Neuron (in vitro differentiated cells): ENCODE measurements around the gene ZFAND2A.
"Not testable (repeated sequence)": the region's sequence is repeated elsewhere in the genome, so short reads cannot be mapped to it uniquely, and the experiment has no call there.

Experiments used
- H2AFZ ChIP-seq: one replicate; pipeline ENCODE4 v1.6.1; 2013; ENCODE audit warnings: low read depth, mild to moderate bottlenecking, inconsistent platforms, low read length, moderate library complexity
- H3K27me3 ChIP-seq: one replicate; pipeline ENCODE4 v1.6.1; 2013; ENCODE audit warnings: low read length; ENCODE audit not compliant: insufficient read depth
- H3K36me3 ChIP-seq: one replicate; pipeline ENCODE4 v1.6.1; 2013; ENCODE audit warnings: low read length; ENCODE audit not compliant: insufficient read depth
- H3K4me1 ChIP-seq: one replicate; pipeline ENCODE4 v1.6.1; 2013; ENCODE audit warnings: low read length; ENCODE audit not compliant: insufficient read depth
- H3K4me3 ChIP-seq: 2 replicates; pipeline ENCODE4 v1.5.1; 2013; ENCODE audit warnings: mild to moderate bottlenecking, low read length, moderate library complexity
- H3K9me3 ChIP-seq: one replicate; pipeline ENCODE4 v1.6.1; 2013; ENCODE audit warnings: low read length

Gene ZFAND2A

DNA sequence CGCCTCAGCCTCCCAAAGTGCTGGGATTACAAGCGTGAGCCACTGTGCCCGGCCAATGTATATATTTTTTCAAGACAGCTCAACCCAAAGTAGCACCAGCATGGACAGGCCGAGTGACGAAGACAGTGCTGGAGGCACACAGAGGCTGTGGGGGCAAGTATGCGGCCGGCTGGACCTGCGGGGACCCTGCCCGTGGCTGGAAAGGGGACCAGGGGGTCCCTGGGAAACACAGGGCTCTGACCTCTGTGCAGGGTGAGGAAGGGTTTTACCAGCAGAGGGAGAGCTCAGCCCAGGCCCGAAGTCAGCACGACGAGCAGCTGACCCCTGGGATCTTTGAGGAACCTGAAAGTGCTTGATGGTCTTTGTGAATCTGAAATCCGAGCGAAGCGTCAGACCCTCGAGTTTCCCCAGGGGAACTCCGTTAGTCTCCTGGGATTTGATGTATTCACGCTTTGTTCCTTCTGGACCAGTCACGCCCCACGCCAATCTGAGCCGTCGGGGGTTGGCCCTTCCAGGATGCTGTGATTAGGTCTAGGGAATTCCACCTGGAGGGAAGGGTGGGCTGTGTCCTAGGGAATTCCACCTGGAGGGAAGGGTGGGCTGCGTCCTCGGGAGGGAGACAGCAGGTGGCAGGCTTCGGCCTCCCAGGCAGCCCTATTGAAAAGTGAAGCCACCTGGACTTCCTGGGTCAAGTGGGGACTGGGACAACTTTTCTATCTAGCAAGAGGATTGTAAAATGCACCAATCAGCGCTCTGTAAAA lies 10.9 kb upstream of the ZFAND2A start:
- no peaks in the 10 kb centered on the region for H3K4me1 ChIP-seq
- no peaks in the 10 kb centered on the region for H3K36me3 ChIP-seq
- H3K27me3 ChIP-seq, result no peaks in the 10 kb centered on the region
- H3K4me3 ChIP-seq, result no peak overlapping the region
- H3K9me3 ChIP-seq, result no peaks in the 10 kb centered on the region
- no peak overlapping the region for H2AFZ ChIP-seq

DNA sequence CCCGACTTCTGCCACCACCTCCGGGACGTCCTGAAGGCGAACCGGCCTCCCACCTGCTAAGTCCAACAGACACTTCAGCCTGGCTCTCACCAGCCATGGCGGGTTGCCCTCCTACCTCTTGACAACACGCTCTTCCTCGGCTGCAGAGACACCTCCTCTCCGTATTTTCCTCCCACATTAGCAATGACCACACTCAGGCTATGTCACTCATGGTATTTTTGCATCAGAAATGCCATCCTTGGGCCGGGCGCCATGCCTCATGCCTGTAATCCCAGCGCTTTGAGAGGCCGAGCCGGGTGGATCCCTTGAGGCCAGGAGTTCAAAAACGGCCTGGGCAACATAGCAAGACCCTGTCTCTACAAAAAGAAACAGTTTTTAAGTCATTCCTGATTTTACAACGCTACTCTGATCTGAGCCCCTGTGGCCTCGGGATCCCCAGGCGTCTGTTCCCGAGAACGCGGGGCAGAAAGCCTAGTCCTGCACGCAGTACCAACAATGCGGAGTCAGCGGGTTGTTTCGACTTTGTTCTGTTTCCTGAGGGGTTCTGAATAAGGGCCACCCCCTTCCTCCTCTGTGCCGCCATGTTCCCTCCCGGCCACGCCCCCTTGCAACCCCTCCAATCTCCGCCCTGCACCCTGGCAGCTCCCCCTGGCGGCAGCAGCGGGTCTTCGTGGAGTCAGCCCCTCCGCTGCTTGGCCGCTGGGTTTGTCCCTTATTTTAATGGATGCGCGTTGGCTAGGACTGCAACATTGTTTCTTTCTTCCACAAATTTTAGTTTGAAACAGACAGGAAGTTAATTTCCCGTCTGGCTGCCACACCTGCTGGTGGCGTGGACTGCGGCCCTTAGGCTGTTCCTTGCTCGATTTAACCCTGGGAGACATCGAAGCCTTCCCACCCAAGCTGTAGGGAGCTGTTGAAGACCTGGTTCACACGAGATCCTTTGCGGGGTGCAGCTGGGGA lies 9.7 kb upstream of the ZFAND2A start:
- Histone ChIP-seq H3K27me3 (no peaks in the 10 kb centered on the region), H3K36me3 (no peaks in the 10 kb centered on the region), H3K4me3 (no peak overlapping the region), H3K4me1 (no peaks in the 10 kb centered on the region), H3K9me3 (no peaks in the 10 kb centered on the region), H2AFZ (no peak overlapping the region)

DNA sequence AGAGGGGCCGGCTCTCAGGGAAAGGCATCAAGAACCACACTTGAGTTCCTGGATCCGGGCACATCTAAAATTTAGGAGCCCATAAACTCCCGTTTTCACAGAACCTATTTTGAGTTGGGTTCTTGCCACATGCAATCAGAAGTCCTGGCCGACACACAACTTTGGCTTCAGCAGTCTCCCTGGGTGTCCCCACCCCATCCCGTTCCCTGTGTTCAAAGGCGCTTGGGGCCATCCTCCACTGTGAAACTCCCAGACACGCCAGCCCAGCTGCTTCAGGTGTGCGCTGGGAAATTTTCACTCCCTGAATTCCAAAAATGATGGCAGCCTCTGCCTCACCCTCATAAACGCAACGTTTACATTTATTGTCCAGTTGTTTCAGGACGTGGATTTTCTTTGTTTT lies 8.4 kb upstream of the ZFAND2A start:
- H2AFZ ChIP-seq, result no peak overlapping the region
- H3K9me3 ChIP-seq, result no peaks in the 10 kb centered on the region
- no peaks in the 10 kb centered on the region for H3K36me3 ChIP-seq
- no peak overlapping the region for H3K4me3 ChIP-seq
- no peaks in the 10 kb centered on the region for H3K27me3 ChIP-seq
- no peaks in the 10 kb centered on the region for H3K4me1 ChIP-seq

DNA sequence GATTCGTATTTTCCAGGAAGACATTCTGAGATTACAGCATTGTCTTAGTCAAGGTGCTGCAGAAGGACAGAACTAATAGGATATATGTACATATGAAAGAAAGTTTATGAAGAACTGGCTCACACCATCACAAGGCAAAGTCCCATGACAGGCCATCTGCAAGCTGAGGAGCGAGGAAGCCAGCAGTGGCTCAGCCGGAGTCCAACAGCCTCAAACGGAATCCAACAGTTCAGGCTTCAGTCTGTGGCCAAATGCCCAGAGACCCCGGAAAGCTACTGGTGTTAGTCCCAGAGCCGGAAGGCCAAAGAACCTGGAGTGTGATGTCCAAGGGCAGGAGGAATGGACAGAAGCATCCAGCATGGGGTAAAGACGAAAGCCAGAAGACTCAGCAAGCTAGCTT lies 4.4 kb upstream of the ZFAND2A start:
- Histone ChIP-seq H3K27me3 (no peaks in the 10 kb centered on the region), H3K4me1 (peaks cover 7% of the 10 kb centered on the region), H3K9me3 (no peaks in the 10 kb centered on the region), H3K36me3 (peaks cover 3% of the 10 kb centered on the region), H3K4me3 (no peak overlapping the region), H2AFZ (no peak overlapping the region)

DNA sequence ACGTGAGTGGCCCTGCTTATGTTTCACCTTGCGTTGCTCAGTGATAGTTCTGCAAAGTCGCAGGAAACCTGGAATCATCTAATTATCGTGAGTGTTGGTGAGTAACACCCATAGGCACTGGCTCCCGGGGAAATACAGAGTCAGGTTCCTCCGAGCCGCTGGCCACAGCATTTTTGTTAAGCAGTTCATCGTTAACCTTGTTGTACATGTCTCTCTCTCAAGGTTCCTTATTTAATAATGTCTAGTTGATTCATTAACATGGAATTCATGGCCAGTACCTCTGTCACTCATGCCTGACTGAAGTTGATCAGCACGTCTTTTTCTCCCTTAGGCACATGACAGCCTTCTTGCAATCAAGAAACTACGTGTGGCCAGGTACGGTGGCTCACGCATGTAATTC lies 3.1 kb upstream of the ZFAND2A start:
- H3K4me3 ChIP-seq, result no peak overlapping the region
- H3K4me1 ChIP-seq, result peaks cover 18% of the 10 kb centered on the region

GRCh38 chr7:1160670-1161021 lies 650 bp upstream of the ZFAND2A start:
- H3K9me3 ChIP-seq, result no peaks in the 10 kb centered on the region
- H3K36me3 ChIP-seq, result peaks cover 15% of the 10 kb centered on the region
- no peaks in the 10 kb centered on the region for H3K27me3 ChIP-seq
- H3K4me1 ChIP-seq, result peaks cover 22% of the 10 kb centered on the region
- peak overlapping the region; percentile 35 for H2AFZ ChIP-seq
- peak overlapping the region; percentile 83 for H3K4me3 ChIP-seq

More for the DNA sequence above, 3.1 kb upstream of the ZFAND2A start:
- H2AFZ ChIP-seq, result no peak overlapping the region
- H3K36me3 ChIP-seq, result peaks cover 3% of the 10 kb centered on the region
- H3K9me3 ChIP-seq, result no peaks in the 10 kb centered on the region
- H3K27me3 ChIP-seq, result no peaks in the 10 kb centered on the region

DNA sequence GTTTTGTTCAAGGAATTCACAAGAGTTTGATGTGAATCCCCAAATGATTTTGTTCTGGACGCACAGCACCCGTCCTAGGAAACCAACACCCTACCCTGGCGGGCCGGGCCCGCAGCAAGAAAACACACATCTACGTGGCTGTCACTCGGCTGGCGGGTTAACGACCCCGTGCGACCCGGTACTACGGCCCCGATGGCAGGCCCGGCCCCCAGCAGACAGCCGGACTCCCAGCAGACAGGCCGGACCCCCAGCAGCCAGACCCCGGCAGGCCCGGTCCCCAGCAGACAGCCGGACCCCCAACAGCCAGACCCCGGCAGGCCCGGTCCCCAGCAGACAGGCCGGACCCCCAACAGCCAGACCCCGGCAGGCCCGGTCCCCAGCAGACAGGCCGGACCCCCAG lies 765 bp downstream of the ZFAND2A start:
- Histone ChIP-seq H3K4me3 (peak overlapping the region; percentile 88), H3K36me3 (peaks cover 24% of the 10 kb centered on the region), H3K4me1 (peaks cover 22% of the 10 kb centered on the region)
- not testable (repeated sequence) for H3K27me3 ChIP-seq, H3K9me3 ChIP-seq, H2AFZ ChIP-seq

DNA sequence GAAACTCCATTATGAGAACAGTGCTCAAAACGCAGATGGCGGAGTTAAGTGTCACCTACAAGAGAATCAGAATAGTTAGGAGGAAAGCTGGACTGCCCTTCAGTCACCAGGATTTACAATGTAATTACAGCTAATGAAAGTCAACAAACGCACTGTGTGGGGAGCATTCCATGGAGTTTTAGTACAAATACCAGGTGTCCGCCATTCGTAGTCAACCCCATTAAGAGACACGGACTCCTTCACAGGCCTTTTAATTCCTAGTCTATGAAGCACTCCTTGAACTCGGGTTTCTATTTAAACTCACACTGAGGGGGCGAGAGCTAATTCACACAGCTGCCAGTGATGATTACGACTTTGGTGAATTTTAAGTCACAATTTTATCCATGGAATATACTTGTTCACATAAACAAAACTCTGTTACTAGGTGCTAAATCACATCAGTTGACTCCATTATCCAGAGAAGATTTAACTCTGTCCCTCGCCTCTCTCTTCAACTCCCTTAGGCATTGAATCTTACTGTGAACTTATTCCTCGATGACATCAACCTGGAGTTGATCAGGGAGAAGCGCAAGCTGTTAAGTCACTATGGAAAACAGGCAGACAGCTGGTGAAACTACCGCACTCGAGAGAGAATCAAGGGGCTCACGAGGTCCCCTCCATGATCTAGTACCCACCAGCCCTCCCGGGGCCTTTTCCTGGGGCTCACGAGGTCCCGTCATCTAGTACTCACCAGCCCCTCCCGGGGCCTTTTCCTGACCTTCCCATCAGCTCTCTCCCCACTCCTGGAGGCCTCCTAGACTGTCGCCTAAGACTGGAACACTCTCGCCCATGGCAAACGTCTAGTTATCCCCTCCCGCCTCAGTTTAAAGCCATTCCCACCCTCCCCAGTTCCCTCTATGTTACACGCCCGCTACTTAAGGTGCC lies 1.5 kb downstream of the ZFAND2A start:
- Histone ChIP-seq H2AFZ (no peak overlapping the region), H3K4me1 (peaks cover 22% of the 10 kb centered on the region), H3K9me3 (no peaks in the 10 kb centered on the region), H3K4me3 (peak overlapping the region; percentile 88), H3K27me3 (no peaks in the 10 kb centered on the region), H3K36me3 (peaks cover 30% of the 10 kb centered on the region)

GRCh38 chr7:1156782-1157535 lies 3.0 kb downstream of the ZFAND2A start:
- no peaks in the 10 kb centered on the region for H3K27me3 ChIP-seq
- peaks cover 22% of the 10 kb centered on the region for H3K4me1 ChIP-seq
- H3K9me3 ChIP-seq, result no peaks in the 10 kb centered on the region
- peaks cover 42% of the 10 kb centered on the region for H3K36me3 ChIP-seq
- no peak overlapping the region for H2AFZ ChIP-seq
- no peak overlapping the region for H3K4me3 ChIP-seq

- H3K27me3 ChIP-seq, result not testable (repeated sequence)
Measured at GRCh38 chr7:1155818-1156781, 3.9 kb downstream of the ZFAND2A start.

DNA sequence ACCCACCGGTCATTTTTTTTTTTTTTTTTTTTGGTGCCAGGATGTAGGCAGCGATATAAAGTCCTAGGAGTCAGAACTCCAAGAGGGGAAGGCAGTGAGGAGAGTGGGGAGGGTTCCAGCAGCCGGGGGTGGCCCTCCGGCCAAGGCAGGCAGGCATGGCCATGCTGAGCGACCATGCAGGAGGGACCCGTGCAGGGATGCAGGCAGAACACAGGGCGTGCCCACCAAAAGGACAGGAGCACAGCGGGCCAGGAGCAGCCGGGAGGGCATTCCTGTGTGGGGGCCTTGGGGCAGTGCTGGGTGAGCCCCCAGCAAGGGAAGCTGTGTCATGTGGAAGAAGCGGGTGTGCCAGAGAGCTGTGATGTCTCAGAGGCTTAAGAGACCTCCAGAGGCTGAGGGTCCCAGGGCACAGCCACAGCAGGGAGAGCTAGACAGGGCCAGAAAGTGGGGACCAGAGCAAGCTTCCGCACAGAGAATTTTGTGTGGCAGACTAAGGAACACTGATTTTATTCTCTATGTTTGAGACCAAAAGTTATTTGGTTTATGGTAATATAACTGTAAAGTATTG lies 5.7 kb downstream of the ZFAND2A start:
- Histone ChIP-seq H3K4me3 (no peak overlapping the region), H2AFZ (no peak overlapping the region), H3K9me3 (no peaks in the 10 kb centered on the region), H3K4me1 (peaks cover 15% of the 10 kb centered on the region), H3K36me3 (peaks cover 56% of the 10 kb centered on the region), H3K27me3 (no peaks in the 10 kb centered on the region)

More at GRCh38 chr7:1155818-1156781, 3.9 kb downstream of the ZFAND2A start:
- H2AFZ ChIP-seq, H3K9me3 ChIP-seq, H3K4me3 ChIP-seq: not testable (repeated sequence)
- H3K4me1 ChIP-seq, result peaks cover 20% of the 10 kb centered on the region
- peaks cover 49% of the 10 kb centered on the region for H3K36me3 ChIP-seq
